ENCODE data around the gene PLA2G2C.

GRCh38 chr1:20114021-20114648 is 72.2 kb downstream of the PLA2G2C start:
- TF ChIP-seq POLR2AphosphoS5 (IDR thresholded peaks at IDR 0.05; ENCODE audit: low read depth, low read length) (no peak), TAF1 (IDR thresholded peaks at IDR 0.05; ENCODE audit: borderline replicate concordance, insufficient read depth, low read length) (no peak), SIN3A (IDR thresholded peaks at IDR 0.05; ENCODE audit: borderline replicate concordance, insufficient read depth, low read length) (no peak)
